HL-60 (cell line): ENCODE results near the gene NHLRC3.
"Not testable (repeated sequence)": the region's sequence is repeated elsewhere in the genome, so short reads cannot be mapped to it uniquely, and the experiment has no call there.

Experiments
- DNase-seq, 2 experiments: peaks; one replicate each; pipeline ENCODE4 v3.0.0-alpha.2; 2010 to 2020; ENCODE audit warnings: low read depth in 1 of 2, low spot score in 1 of 2
- H3K27ac ChIP-seq: fragments of 250-450 bp; sonication (Bioruptor Pico); replicated peaks from 2 replicates; pipeline ENCODE4 v1.5.1; 2020; ENCODE audit warnings: mild to moderate bottlenecking, moderate library complexity
- H3K27me3 ChIP-seq: fragments of 250-450 bp; sonication (Bioruptor Pico); 2 replicates; pipeline ENCODE4 v1.5.1; 2021; ENCODE audit warnings: mild to moderate bottlenecking, moderate library complexity; ENCODE audit not compliant: insufficient read depth, poor library complexity, severe bottlenecking
- H3K4me3 ChIP-seq: replicated peaks from 2 replicates; pipeline ENCODE4 v1.5.1; 2011; ENCODE audit warnings: mild to moderate bottlenecking, control low read depth, low read length; ENCODE audit not compliant: insufficient read depth
- CTCF ChIP-seq: IDR thresholded peaks from one replicate; pipeline ENCODE4 v1.5.1; 2011; ENCODE audit warnings: low read length, control low read depth, inconsistent platforms; ENCODE audit not compliant: insufficient read depth
- GABPA ChIP-seq: IDR thresholded peaks from 2 replicates; pipeline ENCODE4 v1.6.1; 2012; ENCODE audit warnings: low read depth
- POLR2AphosphoS5 ChIP-seq: IDR thresholded peaks from 2 replicates; pipeline ENCODE4 v1.6.1; 2012; ENCODE audit warnings: low read depth
- REST ChIP-seq: IDR thresholded peaks from 2 replicates; pipeline ENCODE4 v1.6.1; 2012; ENCODE audit warnings: low read depth; ENCODE audit not compliant: insufficient replicate concordance
- SPI1 ChIP-seq: IDR thresholded peaks from 2 replicates; pipeline ENCODE4 v1.6.1; 2012; ENCODE audit warnings: low read depth, mild to moderate bottlenecking, borderline replicate concordance

Gene NHLRC3

GRCh38 chr13:39062004-39062403 lies 23.7 kb downstream of the NHLRC3 start:
- TF ChIP-seq SPI1 (no peak), POLR2AphosphoS5 (no peak), REST (no peak), GABPA (no peak), CTCF (no peak)
- no peak for DNase-seq
- H3K27me3 ChIP-seq: no peaks in the 10 kb centered on the region
- no peak overlapping the region for H3K4me3 ChIP-seq
- no peak overlapping the region for H3K27ac ChIP-seq

- no peak for DNase-seq
- Histone ChIP-seq H3K4me3 (no peak overlapping the region), H3K27me3 (peaks cover 4% of the 10 kb centered on the region), H3K27ac (no peak overlapping the region)
- TF ChIP-seq CTCF: no peak
- TF ChIP-seq REST: no peak
- no peak for TF ChIP-seq POLR2AphosphoS5
- TF ChIP-seq SPI1: no peak
- no peak for TF ChIP-seq GABPA
Observed at GRCh38 chr13:39072842-39073241, 34.6 kb downstream of the NHLRC3 start.

- no peak for DNase-seq
- Histone ChIP-seq H3K27ac (no peak overlapping the region), H3K27me3 (peaks cover 4% of the 10 kb centered on the region), H3K4me3 (no peak overlapping the region)
- TF ChIP-seq REST (no peak), POLR2AphosphoS5 (no peak), SPI1 (no peak), CTCF (no peak), GABPA (no peak)
Observed at GRCh38 chr13:39073983-39074382, 35.7 kb downstream of the NHLRC3 start.

- H3K4me3 ChIP-seq, H3K27me3 ChIP-seq, H3K27ac ChIP-seq, DNase-seq: not testable (repeated sequence)
Observed at GRCh38 chr13:39086251-39086945, 48.1 kb downstream of the NHLRC3 start.
